AG04449 (cell line): ENCODE data around the gene HLA-B.

ENCODE experiments used
- CTCF ChIA-PET: fragments of 350-600 bp; formaldehyde crosslinking; extraction: SDS; loops from one replicate; lab custom pipeline; 2021; ENCODE audit warnings: antibody characterized with exemption; lab: Yijun Ruan, JAX
- POLR2A ChIA-PET: fragments of 400-600, 350-600 bp; formaldehyde crosslinking; extraction: SDS; loops from one replicate; lab custom pipeline; 2020; ENCODE audit warnings: antibody characterized with exemption, inconsistent platforms; lab: Yijun Ruan, JAX
- DNase-seq: peaks from one replicate; pipeline ENCODE4 v3.0.0-alpha.2; 2010; ENCODE audit warnings: low read depth, low spot score
- H3K4me3 ChIP-seq: 2 replicates; pipeline ENCODE4 v1.5.1; 2011; ENCODE audit warnings: low read depth, mild to moderate bottlenecking, control low read depth, low read length
- CTCF ChIP-seq: IDR thresholded peaks from one replicate; pipeline ENCODE4 v1.5.1; 2011; ENCODE audit warnings: mild to moderate bottlenecking, moderate library complexity, low read length, control low read depth, inconsistent platforms; ENCODE audit not compliant: insufficient read depth; ENCODE audit errors: missing control alignments

Gene HLA-B

GRCh38 chr6:31363811-31364210 lies 6.8 kb upstream of the HLA-B start:
- no peak for TF ChIP-seq CTCF
- POLR2A ChIA-PET: no interaction called here
- CTCF ChIA-PET: interaction anchor here (1.3 to 9.8 kb wide), 3 partner anchors 15 to 237 kb away, joined by 3 to 286 read pairs (median 112); no protein-coding TSS in a partner anchor
- H3K4me3 ChIP-seq: no peak overlapping the region
- DNase-seq: no peak

DNA sequence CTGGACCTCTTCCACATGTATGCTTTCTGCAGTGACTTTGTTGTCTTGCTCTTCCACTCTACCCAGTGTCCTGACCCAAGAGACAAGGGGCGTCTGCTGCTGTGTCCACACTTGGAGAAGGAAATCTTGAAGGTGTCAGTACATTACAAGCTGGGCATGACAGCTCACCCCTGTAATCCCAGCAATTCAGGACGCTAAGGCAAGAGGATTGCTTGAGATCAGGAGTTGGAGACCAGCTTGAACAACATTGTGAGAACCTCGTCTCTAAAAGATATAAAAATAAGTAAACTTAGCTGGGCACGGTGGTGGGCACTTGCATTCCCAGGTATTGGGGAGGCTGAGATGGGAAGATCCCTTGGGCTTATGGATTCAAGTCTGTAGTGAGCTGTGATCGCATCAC lies 5.8 kb upstream of the HLA-B start:
- CTCF ChIA-PET: interaction anchor here (0.8 to 9.8 kb wide), 4 partner anchors 166 to 236 kb away, joined by 3 to 286 read pairs (median 3); no protein-coding TSS in a partner anchor
- H3K4me3 ChIP-seq: no peak overlapping the region
- POLR2A ChIA-PET: no interaction called here
- no peak for DNase-seq
- no peak for TF ChIP-seq CTCF

DNA sequence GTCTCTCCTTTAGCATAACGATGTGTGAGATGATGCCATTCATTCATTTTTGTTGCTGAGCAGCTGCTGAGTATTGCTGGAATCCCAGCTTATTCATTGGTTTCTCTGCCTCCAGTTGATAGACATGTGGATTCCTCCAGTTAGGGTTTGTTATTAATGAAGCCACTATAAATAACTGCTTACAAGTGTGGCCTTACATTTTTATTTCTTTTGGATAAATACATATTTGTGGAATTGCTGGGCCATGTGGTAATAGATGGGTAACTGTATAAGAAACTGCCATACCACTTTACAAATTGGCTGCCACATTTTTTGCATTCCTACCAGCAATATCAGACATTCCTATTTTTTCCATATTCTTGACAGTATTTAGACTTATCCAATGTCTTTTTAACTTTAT lies 2.6 kb upstream of the HLA-B start:
- POLR2A ChIA-PET: no interaction called here
- DNase-seq: peak; percentile 9
- H3K4me3 ChIP-seq: no peak overlapping the region
- CTCF ChIA-PET: interaction anchor here (0.7 to 1.1 kb wide), 2 partner anchors 9 to 163 kb away, joined by 3 to 8 read pairs; no protein-coding TSS in a partner anchor
- no peak for TF ChIP-seq CTCF

GRCh38 chr6:31358302-31358701 lies 1.3 kb upstream of the HLA-B start:
- H3K4me3 ChIP-seq: no peak overlapping the region
- TF ChIP-seq CTCF: no peak
- ChIA-PET CTCF (interaction anchor here (1.2 kb wide), 1 partner anchor 162 kb away, joined by 4 read pairs; no protein-coding TSS in a partner anchor), POLR2A (no interaction called here)
- no peak for DNase-seq

DNA sequence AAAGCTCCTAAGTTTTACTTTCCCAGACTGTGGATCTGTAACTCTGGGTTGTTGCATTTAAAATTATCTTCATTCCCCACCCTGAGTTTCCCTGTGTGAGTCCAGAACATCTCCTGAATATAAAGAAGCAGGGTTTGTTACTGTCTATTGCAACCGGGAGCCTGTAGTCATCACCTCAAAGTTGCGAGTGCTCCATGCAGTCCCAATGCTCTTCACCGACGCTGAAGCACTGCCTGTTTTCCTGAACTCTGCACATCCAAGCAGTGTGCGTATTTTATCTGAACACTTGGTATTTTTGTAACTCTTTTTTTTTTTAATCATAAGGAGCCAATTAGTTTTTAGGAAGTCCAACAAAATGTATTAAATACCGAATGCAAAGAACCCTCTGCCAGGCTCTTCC lies 907 bp upstream of the HLA-B start:
- POLR2A ChIA-PET: no interaction called here
- H3K4me3 ChIP-seq: no peak overlapping the region; the same call in 1 of the 2 replicates

More for the DNA sequence above, 907 bp upstream of the HLA-B start:
- TF ChIP-seq CTCF: no peak
- CTCF ChIA-PET: interaction anchor here (1.2 kb wide), 1 partner anchor 161 kb away, joined by 4 read pairs; no protein-coding TSS in a partner anchor
- no peak for DNase-seq
